ENCODE measurements around the gene ODAD4. TPM values are rescaled to one million over a fixed set of nuclear protein-coding genes. Genes with fewer than 3 reads are reported as not detected.

ODAD4 gene
- total RNA-seq, 1 experiment from 2014 or later = 0.69 TPM

- 0 out of 2 replicates have a peak, but pooled peaks have one; percentile 42 for ATAC-seq
- DNase-seq (ENCODE audit: low read depth, low spot score) = no peak
- Histone ChIP-seq H3K27ac (ENCODE audit: low read length) (no peak overlapping the region), H3K27me3 (ENCODE audit: control insufficient read depth, insufficient read depth, low read length) (no peaks in the 10 kb centered on the region), H3K4me1 (ENCODE audit: control insufficient read depth, insufficient read depth, low read length) (no peaks in the 10 kb centered on the region), H3K9me3 (ENCODE audit: control insufficient read depth, insufficient read depth, low read depth, low read length) (no peaks in the 10 kb centered on the region), H3K36me3 (ENCODE audit: control insufficient read depth, insufficient read depth, low read length) (peaks cover 4% of the 10 kb centered on the region; the same call in 1 of the 2 replicates), H3K4me3 (ENCODE audit: low read depth in 2 of 2, low read length in 2 of 2) (no peak overlapping the region)
- POLR2A ChIA-PET = no interaction called here
- intact Hi-C loops (cut with micrococcal nuclease; ENCODE audit: unreplicated experiment) (no loop called here), in situ Hi-C loops (cut with HindIII; ENCODE audit: low pct_unique_long_range_greater_than_20kb, low sequenced_read_pairs) (no loop called here)
- BruUV-seq (replicated peaks) = no TSS peak
- TF ChIP-seq SIN3A (IDR thresholded peaks at IDR 0.05; ENCODE audit: borderline replicate concordance, insufficient read depth, low read depth, low read length) (no peak), REST (IDR thresholded peaks at IDR 0.05; ENCODE audit: insufficient read depth in 1 of 2, low read depth in 2 of 2, low read length in 1 of 2) (no peak), POLR2AphosphoS5 (IDR thresholded peaks at IDR 0.05; ENCODE audit: low read depth, low read length) (no peak), TCF7L2 (IDR thresholded peaks at IDR 0.05; ENCODE audit: low read depth, low read length) (no peak)
- TF ChIP-seq, protein P1, sequence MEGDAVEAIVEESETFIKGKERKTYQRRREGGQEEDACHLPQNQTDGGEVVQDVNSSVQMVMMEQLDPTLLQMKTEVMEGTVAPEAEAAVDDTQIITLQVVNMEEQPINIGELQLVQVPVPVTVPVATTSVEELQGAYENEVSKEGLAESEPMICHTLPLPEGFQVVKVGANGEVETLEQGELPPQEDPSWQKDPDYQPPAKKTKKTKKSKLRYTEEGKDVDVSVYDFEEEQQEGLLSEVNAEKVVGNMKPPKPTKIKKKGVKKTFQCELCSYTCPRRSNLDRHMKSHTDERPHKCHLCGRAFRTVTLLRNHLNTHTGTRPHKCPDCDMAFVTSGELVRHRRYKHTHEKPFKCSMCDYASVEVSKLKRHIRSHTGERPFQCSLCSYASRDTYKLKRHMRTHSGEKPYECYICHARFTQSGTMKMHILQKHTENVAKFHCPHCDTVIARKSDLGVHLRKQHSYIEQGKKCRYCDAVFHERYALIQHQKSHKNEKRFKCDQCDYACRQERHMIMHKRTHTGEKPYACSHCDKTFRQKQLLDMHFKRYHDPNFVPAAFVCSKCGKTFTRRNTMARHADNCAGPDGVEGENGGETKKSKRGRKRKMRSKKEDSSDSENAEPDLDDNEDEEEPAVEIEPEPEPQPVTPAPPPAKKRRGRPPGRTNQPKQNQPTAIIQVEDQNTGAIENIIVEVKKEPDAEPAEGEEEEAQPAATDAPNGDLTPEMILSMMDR (IDR thresholded peaks at IDR 0.05) = no peak
- CTCF ChIA-PET = no interaction called here
These were observed 33.7 kb upstream of the ODAD4 start for GRCh38 chr17:41896726-41897125.

DNA sequence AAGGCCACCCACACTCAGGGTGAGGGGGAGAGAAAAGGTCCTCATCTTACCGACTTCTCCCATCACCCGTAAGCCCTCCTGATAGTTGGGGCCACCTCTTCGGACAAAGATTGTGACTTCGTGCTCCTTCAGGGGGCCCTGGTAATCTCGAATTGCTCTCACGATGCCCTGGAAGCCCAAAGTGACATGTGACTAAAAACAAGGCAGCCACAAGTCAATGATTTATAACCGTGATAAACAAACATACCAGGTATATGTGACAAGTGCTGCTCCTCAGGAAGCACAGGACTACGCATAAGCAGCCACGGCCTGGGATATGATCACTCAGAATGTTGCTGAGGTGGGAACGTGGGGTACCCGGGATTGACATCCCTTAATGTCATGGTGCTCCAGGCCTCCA, 28.8 kb upstream of the ODAD4 start:
- intact Hi-C loops (cut with micrococcal nuclease; ENCODE audit: unreplicated experiment) (no loop called here), in situ Hi-C loops (cut with HindIII; ENCODE audit: low pct_unique_long_range_greater_than_20kb, low sequenced_read_pairs) (no loop called here)
- Histone ChIP-seq H3K27ac (ENCODE audit: low read length) (no peak overlapping the region), H3K36me3 (ENCODE audit: control insufficient read depth, insufficient read depth, low read length) (peaks cover 6% of the 10 kb centered on the region), H3K4me1 (ENCODE audit: control insufficient read depth, insufficient read depth, low read length) (no peaks in the 10 kb centered on the region), H3K4me3 (ENCODE audit: low read depth in 2 of 2, low read length in 2 of 2) (no peak overlapping the region), H3K9me3 (ENCODE audit: control insufficient read depth, insufficient read depth, low read depth, low read length) (no peaks in the 10 kb centered on the region), H3K27me3 (ENCODE audit: control insufficient read depth, insufficient read depth, low read length) (no peaks in the 10 kb centered on the region)
- CTCF ChIA-PET = no interaction called here
- ATAC-seq (no peak), DNase-seq (ENCODE audit: low read depth, low spot score) (no peak)
- POLR2A ChIA-PET = no interaction called here
- no TSS peak for BruUV-seq (replicated peaks)
- no peak for TF ChIP-seq SIN3A (IDR thresholded peaks at IDR 0.05; ENCODE audit: borderline replicate concordance, insufficient read depth, low read depth, low read length)
- no peak for TF ChIP-seq POLR2AphosphoS5 (IDR thresholded peaks at IDR 0.05; ENCODE audit: low read depth, low read length)
- TF ChIP-seq TCF7L2 (IDR thresholded peaks at IDR 0.05; ENCODE audit: low read depth, low read length) = no peak
- no peak for TF ChIP-seq REST (IDR thresholded peaks at IDR 0.05; ENCODE audit: insufficient read depth in 1 of 2, low read depth in 2 of 2, low read length in 1 of 2)
- TF ChIP-seq, protein P1 (IDR thresholded peaks at IDR 0.05) = no peak

Measured in Panc1 (cell line).